HepG2 (cell line): ENCODE results near the gene RSPRY1. TPM values are rescaled to one million over a fixed set of nuclear protein-coding genes. Genes with fewer than 3 reads are reported as not detected.
A peak's percentile ranks its signal among the peaks of the same experiment; 100 is the strongest.

Experiments
- CBFB ChIP-seq: sonication (generic); formaldehyde crosslinking; IDR thresholded peaks from 2 replicates; pipeline ENCODE4 v1.4.0; 2020; ENCODE audit warnings: missing genetic modification reagents
- ETS1 ChIP-seq: sonication (generic); formaldehyde crosslinking; IDR thresholded peaks from 2 replicates; pipeline ENCODE4 v1.4.0; 2020; ENCODE audit warnings: missing genetic modification reagents
- FUBP1 ChIP-seq: sonication (generic); formaldehyde crosslinking; IDR thresholded peaks from 2 replicates; pipeline ENCODE4 v1.5.1; 2020; ENCODE audit warnings: missing genetic modification reagents, mild to moderate bottlenecking, borderline replicate concordance
- HES4 ChIP-seq: sonication (generic); formaldehyde crosslinking; IDR thresholded peaks from 2 replicates; pipeline ENCODE4 v1.9.0; 2021; ENCODE audit warnings: mild to moderate bottlenecking, missing genetic modification reagents, borderline replicate concordance
- HNF1A ChIP-seq, 2 experiments: sonication (generic) in 1 of 2; formaldehyde crosslinking in 1 of 2; IDR thresholded peaks; 2 replicates each; pipeline versions ENCODE4 v1.4.0 to v1.6.1; 2016 to 2020; ENCODE audit warnings: borderline replicate concordance in 1 of 2, low read depth in 1 of 2, mild to moderate bottlenecking in 1 of 2, missing genetic modification reagents in 1 of 2
- KLF11 ChIP-seq: IDR thresholded peaks from 2 replicates; pipeline ENCODE4 v1.6.1; 2016; ENCODE audit warnings: missing compliant biosample characterization
- KMT2B ChIP-seq: IDR thresholded peaks from 2 replicates; pipeline ENCODE4 v1.6.1; 2016; ENCODE audit warnings: missing genetic modification reagents, missing compliant biosample characterization
- NR2F6 ChIP-seq, 2 experiments: IDR thresholded peaks; 2 replicates each; pipeline ENCODE4 v1.6.1; 2016; ENCODE audit warnings: antibody characterized with exemption in 1 of 2, mild to moderate bottlenecking in 1 of 2
- PCBP2 ChIP-seq: fragments of 200-400 bp; formaldehyde crosslinking; optimal IDR thresholded peaks from 2 replicates; pipeline ENCODE3; 2018; ENCODE audit warnings: low read length, low read depth; ENCODE audit not compliant: poor library complexity, severe bottlenecking
- SP2 ChIP-seq: sonication (generic); formaldehyde crosslinking; IDR thresholded peaks from 2 replicates; pipeline ENCODE4 v1.5.1; 2020; ENCODE audit warnings: mild to moderate bottlenecking, missing genetic modification reagents
- ZFP37 ChIP-seq: sonication (generic); formaldehyde crosslinking; IDR thresholded peaks from 2 replicates; pipeline ENCODE4 v1.4.0; 2020; ENCODE audit warnings: missing genetic modification reagents, borderline replicate concordance
- ZNF230 ChIP-seq: sonication (generic); formaldehyde crosslinking; IDR thresholded peaks from 2 replicates; pipeline ENCODE4 v1.4.0; 2020; ENCODE audit warnings: mild to moderate bottlenecking, missing genetic modification reagents
- ZNF550 ChIP-seq: sonication (generic); formaldehyde crosslinking; IDR thresholded peaks from 2 replicates; pipeline ENCODE4 v1.4.0; 2020; ENCODE audit warnings: mild to moderate bottlenecking, missing genetic modification reagents, borderline replicate concordance
- ZNF839 ChIP-seq: sonication (generic); formaldehyde crosslinking; IDR thresholded peaks from 2 replicates; pipeline ENCODE4 v1.4.0; 2020; ENCODE audit warnings: missing genetic modification reagents, mild to moderate bottlenecking, borderline replicate concordance
- polyA plus RNA-seq, 8 experiments: library from polyadenylated mRNA; depleted of rRNA in 3 of 8; stranded (reverse) in 7 of 8; unstranded in 1 of 8; fragments of >200 nt; fragmentation: Illumina TruSeq in 4 of 8; extraction: Trizol in 4 of 8; gene quantifications; 2 replicates each; pipeline versions ENCODE4 v1.2.1 to v1.2.3, GENCODE V29; 2011 to 2016; ENCODE audit warnings: low read depth in 4 of 8, missing spikeins in 1 of 8, mixed read lengths in 1 of 8; ENCODE audit not compliant: insufficient read depth in 1 of 8
- total RNA-seq, 5 experiments: library from RNA; depleted of rRNA; stranded (reverse); fragments of >200 nt; fragmentation: Illumina TruSeq; extraction: Trizol; gene quantifications; 2 replicates each; pipeline ENCODE4 v1.2.3, GENCODE V29; 2016; ENCODE audit warnings: low read depth in 1 of 5
- TF ChIP-seq, protein P1 (sequence below): sonication (generic); formaldehyde crosslinking; IDR thresholded peaks from 2 replicates; pipeline ENCODE4 v1.8.1; 2023; ENCODE audit warnings: missing genetic modification reagents, inconsistent platforms, borderline replicate concordance
- TF ChIP-seq, protein P2 (sequence below): fragments of 450-650 bp; IDR thresholded peaks from 2 replicates; pipeline ENCODE4 v1.6.1; 2017; ENCODE audit warnings: mild to moderate bottlenecking

Gene RSPRY1
- total and polyA plus RNA-seq, 2 of the 13 experiments (the other 11 are each of a cell fraction or from before 2014, with no cell fraction given): 53.4 to 61.0 TPM

DNA sequence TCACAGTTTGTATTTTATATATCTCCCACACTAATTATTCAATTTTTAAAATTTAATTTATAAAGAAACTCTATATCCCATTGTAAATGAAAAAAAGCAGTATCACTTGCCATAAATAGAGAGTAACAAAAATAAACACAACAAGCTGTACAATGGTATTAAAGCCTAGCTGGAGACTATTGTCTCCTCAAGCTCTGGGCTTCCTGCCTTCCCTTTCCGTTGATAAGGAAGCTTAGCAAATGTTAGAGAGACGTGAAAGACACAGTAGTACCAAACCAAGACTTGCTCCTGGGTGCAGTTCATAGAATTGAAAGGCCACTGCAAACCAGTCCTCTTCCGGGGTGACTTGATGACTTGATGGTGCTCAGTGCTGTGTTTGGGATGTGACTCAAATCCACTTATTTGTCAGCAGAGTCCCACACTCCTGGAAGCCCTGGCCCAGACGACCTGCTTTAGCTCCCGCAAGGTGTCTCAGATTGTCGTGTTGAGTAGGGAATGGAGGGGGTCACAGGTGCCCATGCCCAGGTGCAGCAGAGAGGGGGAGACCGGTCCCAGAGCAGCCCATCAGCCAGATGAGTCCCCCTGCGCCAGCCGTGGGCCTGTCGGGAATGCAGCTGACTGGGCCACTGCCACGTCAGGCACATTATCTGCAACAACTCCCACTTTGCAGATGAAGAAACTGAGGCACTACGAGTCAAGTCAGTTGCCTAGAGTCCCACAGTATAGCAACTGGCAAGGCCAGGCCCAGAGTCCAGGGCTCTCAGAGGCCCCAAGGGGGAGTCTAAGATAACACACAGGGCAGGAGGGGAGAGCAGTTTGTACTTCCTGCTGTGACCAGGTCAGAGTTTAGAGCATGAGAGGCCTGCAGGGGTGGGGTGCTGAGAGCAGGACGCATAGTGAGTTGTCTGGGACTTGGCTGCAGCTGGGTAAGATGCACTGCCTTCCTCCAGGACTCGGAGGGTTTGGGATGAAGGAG is 40.8 kb upstream of the RSPRY1 start (continued):
- no peak for TF ChIP-seq FUBP1 (CRISPR knock-in tag)
- no peak for TF ChIP-seq SP2 (CRISPR knock-in tag)
- TF ChIP-seq ZNF839 (CRISPR knock-in tag): no peak
- TF ChIP-seq, protein P1, sequence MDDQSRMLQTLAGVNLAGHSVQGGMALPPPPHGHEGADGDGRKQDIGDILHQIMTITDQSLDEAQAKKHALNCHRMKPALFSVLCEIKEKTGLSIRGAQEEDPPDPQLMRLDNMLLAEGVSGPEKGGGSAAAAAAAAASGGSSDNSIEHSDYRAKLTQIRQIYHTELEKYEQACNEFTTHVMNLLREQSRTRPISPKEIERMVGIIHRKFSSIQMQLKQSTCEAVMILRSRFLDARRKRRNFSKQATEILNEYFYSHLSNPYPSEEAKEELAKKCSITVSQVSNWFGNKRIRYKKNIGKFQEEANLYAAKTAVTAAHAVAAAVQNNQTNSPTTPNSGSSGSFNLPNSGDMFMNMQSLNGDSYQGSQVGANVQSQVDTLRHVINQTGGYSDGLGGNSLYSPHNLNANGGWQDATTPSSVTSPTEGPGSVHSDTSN (CRISPR knock-in tag): no peak
- TF ChIP-seq PCBP2: no peak
- TF ChIP-seq ZFP37 (CRISPR knock-in tag): no peak
- TF ChIP-seq ETS1: no peak
- no peak for TF ChIP-seq ZNF550 (CRISPR knock-in tag)
- TF ChIP-seq, protein P2, sequence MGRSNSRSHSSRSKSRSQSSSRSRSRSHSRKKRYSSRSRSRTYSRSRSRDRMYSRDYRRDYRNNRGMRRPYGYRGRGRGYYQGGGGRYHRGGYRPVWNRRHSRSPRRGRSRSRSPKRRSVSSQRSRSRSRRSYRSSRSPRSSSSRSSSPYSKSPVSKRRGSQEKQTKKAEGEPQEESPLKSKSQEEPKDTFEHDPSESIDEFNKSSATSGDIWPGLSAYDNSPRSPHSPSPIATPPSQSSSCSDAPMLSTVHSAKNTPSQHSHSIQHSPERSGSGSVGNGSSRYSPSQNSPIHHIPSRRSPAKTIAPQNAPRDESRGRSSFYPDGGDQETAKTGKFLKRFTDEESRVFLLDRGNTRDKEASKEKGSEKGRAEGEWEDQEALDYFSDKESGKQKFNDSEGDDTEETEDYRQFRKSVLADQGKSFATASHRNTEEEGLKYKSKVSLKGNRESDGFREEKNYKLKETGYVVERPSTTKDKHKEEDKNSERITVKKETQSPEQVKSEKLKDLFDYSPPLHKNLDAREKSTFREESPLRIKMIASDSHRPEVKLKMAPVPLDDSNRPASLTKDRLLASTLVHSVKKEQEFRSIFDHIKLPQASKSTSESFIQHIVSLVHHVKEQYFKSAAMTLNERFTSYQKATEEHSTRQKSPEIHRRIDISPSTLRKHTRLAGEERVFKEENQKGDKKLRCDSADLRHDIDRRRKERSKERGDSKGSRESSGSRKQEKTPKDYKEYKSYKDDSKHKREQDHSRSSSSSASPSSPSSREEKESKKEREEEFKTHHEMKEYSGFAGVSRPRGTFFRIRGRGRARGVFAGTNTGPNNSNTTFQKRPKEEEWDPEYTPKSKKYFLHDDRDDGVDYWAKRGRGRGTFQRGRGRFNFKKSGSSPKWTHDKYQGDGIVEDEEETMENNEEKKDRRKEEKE: no peak
- no peak for TF ChIP-seq KLF11 (CRISPR knock-in tag)
- TF ChIP-seq CBFB (CRISPR knock-in tag): no peak
- TF ChIP-seq KMT2B: no peak
- TF ChIP-seq HES4 (CRISPR knock-in tag): no peak
- TF ChIP-seq HNF1A (IDR thresholded peaks at IDR 0.05; ENCODE audit: low read depth): no peak
- no peak for TF ChIP-seq HNF1A (CRISPR knock-in tag; IDR thresholded peaks at IDR 0.05; ENCODE audit: borderline replicate concordance)
- TF ChIP-seq ZNF230 (CRISPR knock-in tag): no peak
- no peak for TF ChIP-seq NR2F6 (IDR thresholded peaks at IDR 0.05)
- 0 out of 2 replicates have a peak, but pooled peaks have one; percentile 20 for TF ChIP-seq NR2F6 (CRISPR knock-in tag; IDR thresholded peaks at IDR 0.05)
